GM12874 (cell line): ENCODE data around the gene FANK1.

Source experiments
- CTCF ChIP-seq: IDR thresholded peaks from 2 replicates; pipeline ENCODE4 v1.5.1; 2011; ENCODE audit warnings: low read depth, mild to moderate bottlenecking, control low read depth, low read length, moderate library complexity; ENCODE audit not compliant: insufficient read depth

Gene FANK1

DNA sequence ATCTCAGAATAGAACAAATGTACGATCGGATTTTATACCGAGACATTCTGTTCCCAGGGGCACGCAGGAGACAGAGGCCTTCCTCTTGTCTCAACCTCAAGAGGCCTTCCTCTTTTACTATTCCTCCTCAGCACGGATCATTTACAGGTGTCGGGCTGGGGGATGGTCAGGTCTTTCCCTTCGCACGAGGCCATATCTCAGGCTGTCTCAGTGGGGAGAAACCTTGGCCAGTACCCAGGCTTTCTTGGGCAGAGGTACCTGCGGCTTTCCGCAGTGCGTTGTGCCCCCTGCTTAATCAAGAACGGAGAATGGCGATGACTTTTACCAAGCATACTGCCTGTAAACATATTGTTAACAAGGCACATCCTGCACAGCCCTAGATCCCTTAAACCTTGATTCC, 44.2 kb downstream of the FANK1 start:
- TF ChIP-seq CTCF: no peak

DNA sequence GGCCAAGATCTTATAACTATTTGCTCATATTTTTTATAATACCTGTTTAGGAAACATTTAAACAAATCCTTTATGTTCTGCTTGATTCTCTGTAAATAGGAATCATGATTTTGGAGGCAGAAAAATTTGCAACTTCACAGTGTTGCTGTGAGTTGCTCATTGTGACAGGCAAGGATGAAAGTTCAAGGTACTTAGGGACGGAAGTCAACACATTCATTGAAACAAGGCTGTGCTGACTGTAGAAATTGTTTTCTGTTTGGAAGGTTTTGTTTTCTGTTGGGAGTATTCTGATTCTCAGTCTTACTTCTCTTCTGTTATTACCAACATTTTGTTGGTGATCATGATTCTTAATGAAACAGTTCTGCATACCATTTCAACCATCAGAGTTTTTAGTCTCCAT, 54.9 kb downstream of the FANK1 start:
- no peak for TF ChIP-seq CTCF

DNA sequence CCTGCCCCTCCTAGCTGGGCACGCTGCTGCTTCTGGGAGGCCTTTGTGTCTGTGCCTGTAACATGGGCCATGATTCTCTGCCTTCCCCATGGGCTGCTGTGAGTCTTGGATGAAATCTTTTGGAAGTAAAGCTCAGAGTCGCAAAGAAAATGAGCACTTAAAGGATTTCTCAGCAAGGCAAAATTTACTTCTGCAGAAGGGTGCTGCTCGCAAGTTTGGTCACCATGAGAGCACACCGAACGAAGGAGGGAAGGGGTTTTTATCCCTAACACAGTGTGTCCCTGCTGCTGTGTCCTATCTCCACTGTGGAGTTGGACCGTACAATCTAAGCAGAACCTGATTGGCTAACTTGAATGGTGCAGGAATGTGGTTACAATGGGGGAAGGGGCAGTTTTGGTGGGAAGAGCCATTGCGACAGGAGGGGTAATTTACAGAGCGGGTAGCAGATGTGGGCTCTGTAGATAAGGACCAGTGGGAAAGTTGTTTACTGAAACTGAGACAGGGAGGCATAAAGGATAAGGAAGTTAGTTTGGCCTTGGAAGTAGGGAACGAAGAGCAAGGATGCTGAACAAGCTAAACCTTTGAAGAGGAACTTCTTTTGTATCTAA, 57.5 kb downstream of the FANK1 start:
- TF ChIP-seq CTCF: no peak

DNA sequence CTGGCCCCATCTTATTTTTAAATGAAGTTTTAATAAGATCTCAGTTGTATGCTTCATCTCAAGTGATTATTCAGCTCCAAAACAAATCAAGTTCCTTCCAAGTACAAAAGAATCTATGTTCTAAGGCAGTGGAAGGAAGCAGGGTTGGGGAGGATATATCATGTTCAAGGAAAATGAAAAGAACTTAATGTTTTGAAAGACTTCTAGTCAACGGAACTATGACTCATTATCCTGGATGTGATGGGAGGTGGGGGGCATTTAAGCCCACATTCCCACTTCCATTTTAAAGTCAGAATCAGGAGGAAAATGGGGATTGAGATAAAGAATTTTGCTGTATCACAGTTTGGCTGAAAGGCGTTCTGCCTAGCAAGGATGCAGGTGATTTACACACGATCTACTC, 59.4 kb downstream of the FANK1 start:
- no peak for TF ChIP-seq CTCF

DNA sequence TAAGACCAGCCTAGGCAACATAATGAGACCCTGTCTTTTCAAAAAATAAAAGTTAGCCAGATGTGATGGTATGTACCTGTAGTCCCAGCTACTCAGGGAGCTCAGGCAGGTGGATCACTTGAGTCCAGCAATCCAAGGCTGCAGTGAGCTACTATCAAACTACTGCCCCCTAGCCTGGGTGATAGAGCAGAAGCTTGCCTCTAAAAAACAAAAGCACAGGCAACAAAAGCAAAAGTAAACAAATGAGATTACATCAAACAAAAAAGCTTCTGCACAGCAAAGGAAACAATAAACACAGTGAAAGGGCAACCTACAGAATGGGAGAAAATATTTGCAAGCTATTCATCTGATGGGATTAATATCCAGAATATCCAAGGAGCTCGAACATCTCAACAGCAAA, 65.4 kb downstream of the FANK1 start:
- TF ChIP-seq CTCF: no peak

GRCh38 chr10:125962200-125962599, 65.8 kb downstream of the FANK1 start:
- TF ChIP-seq CTCF: no peak

GRCh38 chr10:125964558-125964957, 68.2 kb downstream of the FANK1 start:
- TF ChIP-seq CTCF: no peak
